GM08714 (cell line): ENCODE results near the gene SPAG4.

ENCODE experiments used
- H3K4me3 ChIP-seq: fragments of 200-500 bp; sonication (Bioruptor generic); 2 replicates; pipeline ENCODE4 v1.5.1; 2014; ENCODE audit warnings: mild to moderate bottlenecking, low read length, inconsistent platforms
- ZNF274 ChIP-seq: IDR thresholded peaks from 2 replicates; pipeline ENCODE4 v1.6.1; 2012; ENCODE audit warnings: mild to moderate bottlenecking, low read depth, low read length

The SPAG4 gene

DNA sequence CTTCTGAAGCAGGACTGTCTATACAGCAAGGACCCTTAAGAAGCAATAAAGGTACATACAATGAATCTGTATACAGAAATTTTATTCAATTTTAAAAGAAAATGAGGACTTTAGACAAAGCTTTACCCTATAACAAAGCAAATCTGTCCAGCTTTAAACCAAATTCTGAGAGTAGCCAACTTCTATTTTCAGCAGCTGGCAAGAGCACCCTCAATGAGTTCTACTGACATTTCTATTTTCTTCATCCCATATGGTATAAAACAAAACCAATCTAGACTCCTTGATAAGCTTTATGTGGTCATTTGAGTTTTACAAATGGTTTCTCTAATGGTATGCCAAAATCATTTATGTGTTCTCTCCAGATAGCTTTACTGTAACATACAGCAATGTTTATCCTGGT is 36.3 kb downstream of the SPAG4 start:
- H3K4me3 ChIP-seq: no peak overlapping the region
- TF ChIP-seq ZNF274: no peak

DNA sequence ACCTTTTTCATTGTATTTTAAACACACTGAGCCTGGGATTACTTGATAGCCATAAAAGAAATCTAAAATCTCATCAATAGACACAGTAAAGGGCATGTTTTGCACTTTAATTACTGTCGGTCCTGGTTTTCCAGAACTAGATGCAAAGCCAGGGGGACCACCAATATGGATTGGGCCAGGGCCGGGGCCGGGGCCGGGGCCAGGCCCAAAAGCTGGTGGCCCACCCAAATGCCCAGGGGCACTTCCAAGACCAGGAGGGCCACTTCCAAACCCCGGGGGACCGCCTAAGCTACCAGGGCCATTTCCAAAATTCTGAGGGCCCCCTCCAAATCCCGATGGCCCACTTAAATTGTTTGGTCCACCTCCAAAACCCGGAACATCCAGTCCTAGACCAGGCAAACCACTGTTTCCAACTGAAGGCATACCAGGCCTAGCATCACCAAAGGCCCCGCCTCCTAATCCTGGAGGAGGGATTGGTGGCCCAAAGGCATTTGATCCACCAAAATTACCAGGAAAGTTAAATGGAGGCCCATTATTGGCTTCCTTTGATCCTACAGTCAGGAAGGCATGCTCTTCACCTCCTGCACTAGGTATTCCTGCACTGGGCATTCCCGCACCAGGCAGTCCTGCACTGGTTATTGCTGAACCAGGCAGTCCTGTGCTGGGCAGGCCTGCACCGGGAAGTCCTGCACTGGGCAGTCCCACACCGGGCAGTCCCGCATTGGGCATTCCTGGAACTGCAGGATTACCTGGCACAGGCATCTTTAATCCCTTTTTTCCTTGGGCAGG is 37.2 kb downstream of the SPAG4 start:
- no peak overlapping the region for H3K4me3 ChIP-seq
- TF ChIP-seq ZNF274: no peak

DNA sequence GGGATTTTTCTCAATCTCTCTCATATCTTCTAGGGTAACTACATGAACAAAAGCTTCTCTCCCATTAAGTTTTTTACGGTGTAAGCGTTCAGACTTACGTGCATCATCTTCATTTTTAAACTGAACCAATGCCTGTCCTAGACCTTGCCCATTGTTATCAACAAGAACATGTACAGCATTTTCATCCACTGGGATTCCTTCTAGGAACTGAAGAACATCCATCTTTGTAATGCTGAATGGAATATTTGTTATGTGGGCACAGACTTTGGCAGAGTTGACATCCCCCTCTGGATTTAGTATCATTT is 37.8 kb downstream of the SPAG4 start:
- no peak for TF ChIP-seq ZNF274
- H3K4me3 ChIP-seq: no peak overlapping the region

DNA sequence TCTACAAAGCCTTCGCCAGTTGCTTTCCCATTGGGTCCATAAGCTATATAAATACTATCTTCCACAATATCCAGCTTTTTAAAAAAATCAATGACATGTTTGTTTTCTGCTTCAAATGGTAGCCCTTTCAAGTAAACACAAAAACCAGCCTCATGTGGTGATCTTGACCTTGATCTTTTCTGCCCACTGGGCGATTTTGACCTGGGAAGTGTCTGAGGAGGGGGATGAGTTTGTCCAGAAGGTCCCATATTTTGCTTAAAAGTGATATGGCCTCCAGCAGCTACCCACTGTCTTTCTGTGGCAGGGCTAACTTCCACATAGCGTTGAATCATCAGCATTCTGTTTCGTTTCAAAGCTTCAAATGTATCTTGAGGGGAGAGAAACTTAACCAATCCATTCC is 38.3 kb downstream of the SPAG4 start:
- TF ChIP-seq ZNF274: no peak
- no peak overlapping the region for H3K4me3 ChIP-seq

DNA sequence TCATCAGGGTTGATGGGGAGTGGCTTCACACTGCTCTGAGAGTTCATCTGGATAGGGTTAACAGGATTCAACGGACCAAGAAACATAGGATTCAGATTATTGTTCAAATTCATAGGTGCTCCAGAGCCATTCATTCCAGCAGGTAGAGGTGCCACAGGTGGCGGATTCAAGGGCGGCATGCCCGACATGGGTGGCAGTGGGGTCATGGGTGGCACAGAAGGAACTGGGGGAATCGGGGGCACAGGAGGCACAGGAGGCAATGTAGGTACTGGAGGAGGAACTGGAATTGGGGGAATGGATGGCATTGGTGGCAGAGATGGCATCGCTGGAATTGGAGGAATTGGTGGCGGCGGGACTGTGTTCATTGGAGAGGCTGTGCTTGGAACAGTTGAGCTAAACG is 38.8 kb downstream of the SPAG4 start:
- no peak overlapping the region for H3K4me3 ChIP-seq
- TF ChIP-seq ZNF274: no peak

DNA sequence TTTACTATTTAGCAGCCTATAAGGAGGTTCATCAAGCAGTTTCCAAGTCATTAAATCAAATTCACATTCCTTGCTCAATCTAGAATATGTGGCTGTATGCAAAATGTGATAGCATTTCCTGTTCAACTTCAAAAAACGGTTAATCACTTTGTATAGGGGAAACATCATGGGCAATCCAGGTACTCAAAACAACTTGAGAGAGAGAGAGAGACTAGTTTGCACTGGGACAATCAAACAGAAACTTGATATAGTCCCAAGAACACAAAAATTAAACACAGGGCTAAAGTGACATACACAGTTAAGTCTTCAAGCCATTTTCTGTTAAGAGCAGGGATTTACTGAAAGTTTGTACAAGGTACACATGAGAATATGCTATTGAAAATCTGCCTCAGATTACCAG is 41.6 kb downstream of the SPAG4 start:
- H3K4me3 ChIP-seq: no peak overlapping the region
- no peak for TF ChIP-seq ZNF274

DNA sequence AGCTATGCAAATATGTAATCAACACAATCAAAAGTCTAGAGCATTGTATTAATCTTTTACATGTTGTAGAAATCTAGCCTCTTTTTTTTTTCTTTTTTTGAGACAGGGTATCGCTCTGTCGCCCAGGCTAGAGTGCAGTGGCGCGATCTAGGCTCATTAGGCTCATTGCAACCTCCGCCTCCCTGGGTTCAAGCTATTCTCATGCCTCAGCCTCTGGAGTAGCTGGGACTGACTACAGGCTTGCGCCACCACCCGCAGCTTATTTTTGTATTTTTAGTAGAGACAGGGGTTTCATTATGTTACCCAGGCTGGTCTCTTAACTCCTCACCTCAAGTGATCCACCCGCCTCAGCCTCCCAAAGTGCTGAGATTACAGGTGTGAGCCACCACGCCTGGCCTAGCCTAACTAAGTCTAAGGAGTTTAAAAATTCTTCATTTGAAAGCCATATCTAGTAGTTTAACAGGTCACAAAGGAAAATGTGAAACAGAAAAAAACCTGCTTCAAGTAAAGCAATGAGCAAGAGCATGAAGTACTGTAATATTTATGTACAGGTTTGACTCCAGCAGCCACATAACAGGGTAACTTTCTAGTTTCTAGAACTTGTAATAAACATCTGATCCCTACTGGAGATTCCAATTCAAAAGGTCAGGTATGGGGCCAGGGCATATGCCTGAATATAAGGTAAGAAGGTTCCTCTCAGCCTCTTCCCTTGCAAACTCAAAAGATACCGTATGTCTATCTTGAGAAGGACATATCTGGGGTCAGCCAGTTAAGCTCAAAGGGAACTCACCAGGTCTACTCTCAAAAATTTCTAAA is 44.7 kb downstream of the SPAG4 start:
- H3K4me3 ChIP-seq: no peak overlapping the region
- TF ChIP-seq ZNF274: no peak

DNA sequence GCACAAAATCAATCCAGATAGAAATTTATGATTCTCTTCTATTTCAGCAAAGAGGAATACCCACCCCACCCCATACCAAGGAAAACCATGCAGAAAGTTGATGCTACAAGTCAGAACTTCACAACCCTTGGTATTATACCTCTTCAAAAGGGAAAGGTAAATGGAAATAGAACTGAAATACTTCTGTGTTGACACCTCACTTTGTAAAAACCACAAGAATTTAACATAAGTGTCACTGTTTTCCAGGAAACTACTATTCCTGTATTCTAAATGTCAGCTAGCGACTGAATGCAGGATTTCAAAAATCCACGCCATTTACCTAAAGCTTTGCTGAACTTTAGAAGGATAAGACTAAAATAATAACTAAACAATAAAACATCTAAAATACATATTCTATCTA is 45.4 kb downstream of the SPAG4 start:
- peak overlapping the region; percentile 8; the same call in 1 of the 2 replicates for H3K4me3 ChIP-seq
- no peak for TF ChIP-seq ZNF274

DNA sequence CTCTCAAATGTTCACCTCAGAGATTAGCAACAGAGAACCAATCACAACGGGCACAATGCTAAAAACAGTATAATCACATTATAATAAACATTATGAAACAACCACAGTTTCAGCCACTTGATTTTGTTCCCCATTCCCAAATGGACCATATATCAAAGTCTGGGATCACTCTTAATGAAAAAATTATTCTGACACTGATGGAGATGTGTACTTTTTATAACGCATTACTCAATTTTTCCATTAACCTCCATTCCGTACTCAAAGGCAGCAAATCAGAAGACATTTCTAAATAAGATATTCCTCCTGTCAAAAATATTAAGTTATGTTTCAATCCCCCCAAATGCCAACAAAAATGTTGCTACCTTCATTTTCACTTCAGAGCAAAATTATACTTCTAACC is 46.3 kb downstream of the SPAG4 start:
- TF ChIP-seq ZNF274: no peak
- H3K4me3 ChIP-seq: peak overlapping the region; percentile 29; the same call in 1 of the 2 replicates

DNA sequence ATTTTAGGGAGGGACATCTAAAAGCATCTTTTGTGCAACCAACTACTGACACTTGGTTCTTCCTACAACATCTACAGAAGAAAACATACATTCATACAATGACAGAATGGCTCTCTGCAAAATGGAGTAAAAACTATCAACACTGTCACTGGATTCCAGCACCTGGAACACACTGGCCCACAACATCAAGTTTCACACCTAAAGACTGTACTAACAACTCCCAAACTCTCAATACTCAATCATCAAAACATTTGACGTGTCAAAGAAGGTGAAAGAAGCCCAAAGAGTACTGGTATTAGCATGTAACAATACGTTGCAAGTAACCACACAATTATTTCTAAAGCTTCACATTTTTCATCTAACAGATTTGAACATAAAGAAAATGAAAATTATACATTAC is 46.9 kb downstream of the SPAG4 start:
- no peak for TF ChIP-seq ZNF274
- H3K4me3 ChIP-seq: peak overlapping the region; percentile 80; the same call in 1 of the 2 replicates

DNA sequence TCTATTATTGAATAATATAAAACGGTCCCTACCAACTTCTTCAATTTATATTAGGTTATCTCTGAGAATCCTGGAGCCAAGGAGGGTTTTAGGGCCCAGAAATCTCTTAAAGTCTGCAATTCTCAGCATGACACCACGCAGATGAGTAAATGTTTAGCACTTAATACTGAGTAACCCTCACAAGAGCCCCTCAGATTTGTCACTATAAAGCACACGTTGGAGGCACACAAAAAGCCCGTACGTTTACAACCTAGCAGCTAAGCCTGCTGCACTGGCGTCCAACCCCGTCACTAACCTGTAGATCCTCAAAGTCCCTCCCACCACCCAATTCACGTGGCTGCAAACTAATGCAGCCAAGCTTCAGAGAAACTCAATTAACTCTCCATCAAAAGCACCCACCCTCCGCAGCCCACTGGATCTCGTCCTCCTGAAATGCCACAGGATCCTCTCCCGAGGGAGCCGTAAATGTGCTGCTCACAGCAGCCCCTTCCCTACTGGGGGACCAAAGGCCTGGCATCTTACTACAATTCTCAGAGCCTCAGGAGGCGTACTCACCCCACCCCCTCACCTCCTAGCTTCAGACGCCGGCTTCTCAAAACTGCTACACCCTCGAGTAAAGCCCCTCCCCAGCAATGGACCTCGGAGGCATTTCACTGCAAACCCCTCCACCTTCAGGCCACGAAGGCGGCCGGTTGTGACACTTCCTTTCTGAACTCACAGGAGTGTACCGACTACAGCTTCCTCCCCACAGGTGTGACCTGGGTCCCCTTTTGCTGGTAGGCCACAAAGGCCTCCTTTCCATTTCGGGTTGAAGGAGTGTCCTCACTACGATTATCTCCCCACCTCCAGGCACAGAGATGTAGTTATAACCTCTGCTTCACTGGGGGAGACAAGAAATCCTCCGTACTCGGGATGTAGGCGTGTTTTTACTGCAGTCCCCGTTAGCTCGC is 48.2 kb downstream of the SPAG4 start:
- TF ChIP-seq ZNF274: no peak
- H3K4me3 ChIP-seq: peak overlapping the region; percentile 80

DNA sequence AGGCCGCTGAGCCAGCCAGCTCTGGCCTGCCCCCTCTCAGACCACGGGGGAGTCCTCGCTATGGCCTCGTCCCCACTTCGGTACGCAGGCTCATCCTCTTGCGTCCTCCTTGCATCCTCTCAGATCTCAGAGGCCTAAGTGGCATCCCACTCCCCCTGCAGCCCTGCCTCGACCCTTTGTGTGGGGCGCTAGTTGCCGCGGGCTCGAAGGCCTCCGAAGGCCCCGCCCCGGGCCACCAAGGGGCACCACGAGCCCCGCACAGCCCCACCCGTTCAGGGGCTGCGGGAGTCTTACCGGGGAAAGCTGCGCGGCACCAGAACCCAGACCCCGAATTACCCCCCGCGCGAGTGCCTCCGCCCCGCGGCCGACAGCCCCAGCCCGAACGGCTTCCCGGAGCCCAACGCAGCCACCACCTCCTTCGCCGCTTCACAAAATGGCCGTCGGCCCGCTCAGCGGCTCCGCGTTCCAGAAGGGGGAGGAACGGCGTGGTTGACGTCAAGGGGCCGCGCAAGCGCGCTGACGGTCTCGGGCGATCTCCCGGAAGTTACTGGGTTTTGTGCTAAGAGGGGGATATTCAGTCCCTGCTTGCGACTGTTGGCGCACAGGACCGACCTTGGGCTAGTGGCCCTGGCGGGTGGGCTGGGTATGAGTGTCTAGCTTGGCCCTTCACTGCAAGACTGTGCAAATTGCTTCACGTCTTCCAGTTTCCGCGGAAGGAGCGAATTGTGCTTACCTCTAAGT is 49.0 kb downstream of the SPAG4 start, which contains the start of the genes CPNE1 and RBM12:
Gene CPNE1 (minus strand): TSS at position 435 of the 741 bp plus-strand sequence. CDS start 31,977 bp downstream, outside the sequence.
Gene RBM12 (minus strand): TSS at position 435 of the 741 bp plus-strand sequence. CDS start 9,578 bp downstream, outside the sequence.
- TF ChIP-seq ZNF274: no peak
- peak within 1 kb of the TSS; percentile 80 for H3K4me3 ChIP-seq

DNA sequence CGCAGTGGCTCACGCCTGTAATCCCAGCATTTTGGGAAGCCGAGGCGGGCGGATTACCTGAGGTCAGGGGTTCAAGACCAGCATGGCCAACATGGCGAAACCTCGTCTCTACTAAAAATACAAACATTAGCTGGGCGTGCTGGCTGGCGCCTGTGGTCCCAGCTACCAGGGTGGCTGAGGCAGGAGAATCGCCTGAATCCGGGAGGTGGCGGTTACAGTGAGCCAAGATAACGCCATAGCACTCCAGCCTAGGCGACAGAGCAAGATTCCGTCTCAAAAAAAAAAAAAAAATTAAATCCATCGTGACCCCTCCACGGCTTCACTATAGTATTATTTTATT is 50.3 kb downstream of the SPAG4 start:
- TF ChIP-seq ZNF274: no peak
- no peak overlapping the region for H3K4me3 ChIP-seq
